Peyer's patch (tissue), 4 donors: ENCODE results near the gene PAOX. TPM values are rescaled to one million over a fixed set of nuclear protein-coding genes. Genes with fewer than 3 reads are reported as not detected.

Experiments used
- DNase-seq, 3 donors: peaks; one replicate each; pipeline ENCODE4 v3.0.0-alpha.2; 2017 to 2019
- H3K27ac ChIP-seq, 4 donors: fragments of 200-600 bp; sonication (generic); one replicate each; pipeline ENCODE4 v1.5.1; 2016 to 2019
- H3K27me3 ChIP-seq, 2 donors: fragments of 200-600 bp; sonication (generic); one replicate each; pipeline ENCODE4 v1.5.1; 2019
- H3K36me3 ChIP-seq, 3 donors: fragments of 200-600 bp; sonication (generic); one replicate each; pipeline ENCODE4 v1.5.1; 2016 to 2019
- H3K4me1 ChIP-seq, 4 donors: fragments of 200-600 bp; sonication (generic); one replicate each; pipeline ENCODE4 v1.5.1; 2016 to 2019
- H3K4me3 ChIP-seq, 4 donors: fragments of 200-600 bp; sonication (generic); 1 replicate in 3 of 4; 2 replicates in 1 of 4; pipeline ENCODE4 v1.5.1; 2016 to 2019; ENCODE audit warnings: mild to moderate bottlenecking in 1 of 4
- H3K9me3 ChIP-seq, 4 donors: fragments of 200-600 bp; sonication (generic); one replicate each; pipeline ENCODE4 v1.5.1; 2016 to 2019; ENCODE audit warnings: mild to moderate bottlenecking in 1 of 4
- CTCF ChIP-seq, 6 experiments: fragments of 450-650 bp in 4 of 6; fragments of 200-600 bp in 2 of 6; sonication (generic) in 1 of 6; IDR thresholded peaks; one replicate each; pipeline ENCODE4 v1.5.1; 2017 to 2019; ENCODE audit warnings: antibody characterized with exemption in 6 of 6, mild to moderate bottlenecking in 3 of 6, moderate library complexity in 1 of 6
- POLR2A ChIP-seq, 2 donors: fragments of 450-650 bp; IDR thresholded peaks; one replicate each; pipeline ENCODE4 v1.5.1; 2017; ENCODE audit warnings: antibody characterized with exemption in 2 of 2, mild to moderate bottlenecking in 2 of 2, moderate library complexity in 2 of 2
- total RNA-seq, 4 donors: library from RNA; depleted of rRNA; stranded (reverse); fragments of >200 nt; gene quantifications; one replicate each; pipeline ENCODE4 v1.1.0, GENCODE V29; 2016

PAOX gene
- total RNA-seq, 4 donors from 2014 or later: 19.8 to 53.7 (median 36.9) TPM

- peaks cover 0 to 30% (median 13%) of the 10 kb centered on the region in 4 donors for H3K4me1 ChIP-seq
- TF ChIP-seq POLR2A (IDR thresholded peaks at IDR 0.05): no peak
- no peak for TF ChIP-seq CTCF (IDR thresholded peaks at IDR 0.05)
- no peak overlapping the region for H3K4me3 ChIP-seq
- H3K27me3 ChIP-seq: peaks cover 0 to 25% of the 10 kb centered on the region in 2 donors
- DNase-seq: no peak
- no peaks in the 10 kb centered on the region for H3K36me3 ChIP-seq
- H3K9me3 ChIP-seq: no peaks in the 10 kb centered on the region
- no peak overlapping the region for H3K27ac ChIP-seq
Observed at GRCh38 chr10:133338080-133339071, 40.7 kb upstream of the PAOX start.

- H3K27me3 ChIP-seq: peaks cover 0 to 21% of the 10 kb centered on the region in 2 donors
Observed at GRCh38 chr10:133339708-133340380, 39.2 kb upstream of the PAOX start.

GRCh38 chr10:133341983-133342382 is 37.1 kb upstream of the PAOX start:
- DNase-seq: no peak
- no peak overlapping the region for H3K27ac ChIP-seq
- no peaks in the 10 kb centered on the region for H3K27me3 ChIP-seq

More at GRCh38 chr10:133339708-133340380, 39.2 kb upstream of the PAOX start:
- no peaks in the 10 kb centered on the region for H3K36me3 ChIP-seq
- peaks cover 0 to 28% (median 13%) of the 10 kb centered on the region in 4 donors for H3K4me1 ChIP-seq
- no peak for DNase-seq
- H3K4me3 ChIP-seq: no peak overlapping the region
- no peak overlapping the region for H3K27ac ChIP-seq
- TF ChIP-seq POLR2A (IDR thresholded peaks at IDR 0.05) (no peak), CTCF (IDR thresholded peaks at IDR 0.05) (no peak)
- no peaks in the 10 kb centered on the region for H3K9me3 ChIP-seq

GRCh38 chr10:133342942-133343341 is 36.1 kb upstream of the PAOX start:
- peak overlapping the region in 1 of 4 donors; percentile 23 for H3K4me3 ChIP-seq
- no peaks in the 10 kb centered on the region for H3K27me3 ChIP-seq

More at GRCh38 chr10:133341983-133342382, 37.1 kb upstream of the PAOX start:
- Histone ChIP-seq H3K36me3 (no peaks in the 10 kb centered on the region), H3K4me3 (no peak overlapping the region), H3K4me1 (peaks cover 0 to 15% (median 3%) of the 10 kb centered on the region in 4 donors), H3K9me3 (no peaks in the 10 kb centered on the region)
- TF ChIP-seq CTCF (IDR thresholded peaks at IDR 0.05) (no peak), POLR2A (IDR thresholded peaks at IDR 0.05) (no peak)

More at GRCh38 chr10:133342942-133343341, 36.1 kb upstream of the PAOX start:
- Histone ChIP-seq H3K9me3 (no peaks in the 10 kb centered on the region), H3K36me3 (no peaks in the 10 kb centered on the region), H3K4me1 (peaks cover 0 to 14% (median 0%) of the 10 kb centered on the region in 4 donors), H3K27ac (peak overlapping the region in 2 of 4 donors; percentile 41 to 74)
- TF ChIP-seq CTCF (IDR thresholded peaks at IDR 0.05) (no peak), POLR2A (IDR thresholded peaks at IDR 0.05) (peak in 1 of 2 donors; percentile 64)
- peak in 1 of 3 donors; percentile 58 for DNase-seq
